CD4-positive, alpha-beta T cell treated with Interleukin-4 for 1 hour (primary cell): ENCODE data around the gene TP53I13.
A peak's percentile ranks its signal among the peaks of the same experiment; 100 is the strongest.

ENCODE experiments used
- DNase-seq, 2 donors: peaks; one replicate each; pipeline ENCODE4 v3.0.0-alpha.2; 2020 to 2022

The TP53I13 gene

DNA sequence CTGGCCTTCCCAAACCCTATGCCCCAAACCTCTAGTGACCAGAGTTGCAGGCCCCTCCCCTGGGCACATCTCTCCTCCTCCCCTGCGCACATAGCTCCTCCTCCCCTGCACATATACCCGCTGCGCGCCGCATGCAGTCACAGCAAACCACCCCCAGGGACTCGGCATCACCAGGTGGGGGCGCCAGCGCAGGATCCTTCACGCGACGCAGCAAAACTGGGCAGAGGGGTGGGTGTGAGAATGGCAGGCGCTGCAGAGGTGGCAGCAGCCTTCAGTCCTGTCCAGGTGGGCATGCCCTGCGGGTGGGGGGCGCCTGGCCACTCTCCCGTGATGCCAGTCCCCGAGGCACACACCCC, 48.6 kb downstream of the TP53I13 start:
- DNase-seq, result peak; percentile 91 to 93

GRCh38 chr17:29617481-29618271, 49.2 kb downstream of the TP53I13 start:
- DNase-seq, result peak; percentile 88

DNA sequence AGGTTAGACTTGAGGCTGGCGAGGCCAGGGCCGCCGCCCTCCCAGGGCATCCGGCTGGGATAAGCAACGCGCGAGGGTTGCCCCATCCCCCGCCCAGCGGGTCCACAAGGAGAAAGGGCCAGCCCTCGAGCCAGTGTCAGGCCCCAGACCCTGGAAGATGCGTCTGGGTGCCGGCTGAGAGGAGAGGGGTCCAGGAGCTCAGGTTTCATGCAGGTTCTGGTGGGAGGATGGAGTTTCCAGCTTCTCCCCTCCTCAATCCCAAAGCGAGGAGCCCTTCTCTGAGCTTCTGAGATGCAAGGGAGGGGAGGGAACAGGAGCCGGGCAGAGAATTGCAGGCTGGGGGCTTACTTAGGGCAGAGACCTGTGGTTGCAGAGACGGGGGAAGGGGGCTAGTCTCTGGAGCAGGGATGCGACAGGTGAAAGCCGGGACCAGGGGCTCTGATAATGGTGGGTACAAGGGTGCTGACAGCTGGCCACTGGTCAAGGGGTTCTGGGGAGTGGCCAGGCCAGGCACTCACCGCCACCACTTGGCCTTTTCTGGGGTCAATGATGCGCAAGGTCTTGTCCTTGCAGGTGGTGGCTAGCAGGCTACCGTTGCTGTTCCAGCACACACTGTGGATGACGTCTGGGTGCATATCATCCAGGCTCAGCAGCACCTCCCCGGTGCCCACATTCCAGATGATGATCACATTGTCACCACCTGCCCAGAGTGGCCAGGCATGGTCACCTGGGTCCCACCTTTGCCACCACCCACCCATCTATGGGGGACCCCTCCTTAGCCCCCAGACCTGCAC, 50.0 kb downstream of the TP53I13 start:
- DNase-seq, result no peak

DNA sequence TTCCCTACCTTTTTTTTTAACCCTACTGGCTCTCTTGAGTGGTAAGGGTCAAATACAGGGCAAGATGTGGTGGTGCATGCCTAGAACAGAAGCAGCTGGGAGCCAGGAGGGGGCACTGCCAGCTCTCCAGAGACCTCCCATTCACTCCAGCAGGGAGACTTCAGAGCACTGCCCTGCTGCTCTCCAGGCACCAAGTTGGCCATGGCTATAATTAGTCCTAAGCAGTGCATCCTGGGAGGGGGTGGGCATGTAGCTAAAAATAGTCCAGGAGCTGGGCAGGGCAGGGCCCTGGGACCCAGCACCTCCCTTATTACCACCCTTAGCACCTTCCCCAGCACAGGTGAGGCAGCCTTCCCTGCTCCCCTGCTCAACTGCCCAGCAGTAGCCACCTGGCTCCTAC, 50.8 kb downstream of the TP53I13 start:
- no peak for DNase-seq

DNA sequence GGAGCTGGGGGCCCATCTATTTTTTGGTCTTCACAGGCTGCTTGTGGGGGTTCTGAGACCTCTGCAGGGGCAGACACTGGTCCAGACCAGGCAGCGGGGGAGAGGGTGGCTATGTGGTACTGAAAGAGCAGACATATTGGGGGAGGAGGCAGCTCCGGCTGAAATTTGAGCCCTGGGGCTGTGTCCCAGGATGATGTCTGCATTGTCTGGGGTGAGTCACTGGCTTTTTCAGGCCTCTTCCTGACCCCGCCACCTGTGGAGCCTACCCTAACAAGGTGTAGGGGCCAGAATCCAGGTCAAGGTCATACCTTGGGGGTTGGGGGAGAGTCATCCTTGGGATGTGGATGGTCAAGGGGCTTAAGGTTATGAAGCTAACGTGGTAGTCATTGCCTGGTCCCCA, 51.8 kb downstream of the TP53I13 start:
- no peak for DNase-seq

- no peak for DNase-seq
Measured at GRCh38 chr17:29620779-29621500, 52.4 kb downstream of the TP53I13 start.

- DNase-seq, result no peak
Measured at GRCh38 chr17:29621751-29622194, 53.3 kb downstream of the TP53I13 start.
